C4-2B (cell line): ENCODE data around the gene NUP35.

Experiments used
- ZFX ChIP-seq: fragments of 450-650 bp; IDR thresholded peaks from 2 replicates; pipeline ENCODE4 v1.6.1; 2017
- TF ChIP-seq, protein P1 (sequence below): fragments of 450-650 bp; conservative IDR thresholded peaks from 2 replicates; pipeline ENCODE4 v1.5.1; 2017; ENCODE audit warnings: mild to moderate bottlenecking

DNA sequence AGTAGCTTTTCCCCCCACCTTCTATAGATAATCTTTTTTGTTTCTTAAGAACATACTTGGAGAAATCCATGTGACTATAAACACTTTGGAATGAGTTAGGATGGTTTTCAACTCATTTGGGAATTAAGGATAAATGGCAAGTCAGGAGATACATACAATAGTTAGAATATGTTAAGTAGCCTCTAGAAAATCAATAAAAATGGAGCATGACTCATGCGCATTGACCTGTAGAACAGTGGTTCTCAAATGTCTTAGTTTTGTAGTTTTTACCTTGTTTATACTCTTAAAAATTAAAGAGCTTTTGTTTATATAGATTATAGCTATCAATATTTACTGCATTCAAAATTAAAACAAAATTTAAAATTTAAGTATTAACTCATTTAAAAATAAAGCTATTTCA, 24.7 kb downstream of the NUP35 start:
- TF ChIP-seq, protein P1, sequence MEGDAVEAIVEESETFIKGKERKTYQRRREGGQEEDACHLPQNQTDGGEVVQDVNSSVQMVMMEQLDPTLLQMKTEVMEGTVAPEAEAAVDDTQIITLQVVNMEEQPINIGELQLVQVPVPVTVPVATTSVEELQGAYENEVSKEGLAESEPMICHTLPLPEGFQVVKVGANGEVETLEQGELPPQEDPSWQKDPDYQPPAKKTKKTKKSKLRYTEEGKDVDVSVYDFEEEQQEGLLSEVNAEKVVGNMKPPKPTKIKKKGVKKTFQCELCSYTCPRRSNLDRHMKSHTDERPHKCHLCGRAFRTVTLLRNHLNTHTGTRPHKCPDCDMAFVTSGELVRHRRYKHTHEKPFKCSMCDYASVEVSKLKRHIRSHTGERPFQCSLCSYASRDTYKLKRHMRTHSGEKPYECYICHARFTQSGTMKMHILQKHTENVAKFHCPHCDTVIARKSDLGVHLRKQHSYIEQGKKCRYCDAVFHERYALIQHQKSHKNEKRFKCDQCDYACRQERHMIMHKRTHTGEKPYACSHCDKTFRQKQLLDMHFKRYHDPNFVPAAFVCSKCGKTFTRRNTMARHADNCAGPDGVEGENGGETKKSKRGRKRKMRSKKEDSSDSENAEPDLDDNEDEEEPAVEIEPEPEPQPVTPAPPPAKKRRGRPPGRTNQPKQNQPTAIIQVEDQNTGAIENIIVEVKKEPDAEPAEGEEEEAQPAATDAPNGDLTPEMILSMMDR, result no peak
- no peak for TF ChIP-seq ZFX
